ENCODE measurements around the gene SUSD4. TPM values are rescaled to one million over a fixed set of nuclear protein-coding genes. Genes with fewer than 3 reads are reported as not detected.

Gene SUSD4
- total RNA-seq, 4 donors from 2014 or later: 0.24 to 3.2 (median 0.90) TPM

GRCh38 chr1:223208164-223209076 lies 155.6 kb downstream of the SUSD4 start:
- DNase-seq (ENCODE audit: low spot score): no peak
- ATAC-seq (ENCODE audit: low FRiP score): no peak
- TF ChIP-seq, protein P1, sequence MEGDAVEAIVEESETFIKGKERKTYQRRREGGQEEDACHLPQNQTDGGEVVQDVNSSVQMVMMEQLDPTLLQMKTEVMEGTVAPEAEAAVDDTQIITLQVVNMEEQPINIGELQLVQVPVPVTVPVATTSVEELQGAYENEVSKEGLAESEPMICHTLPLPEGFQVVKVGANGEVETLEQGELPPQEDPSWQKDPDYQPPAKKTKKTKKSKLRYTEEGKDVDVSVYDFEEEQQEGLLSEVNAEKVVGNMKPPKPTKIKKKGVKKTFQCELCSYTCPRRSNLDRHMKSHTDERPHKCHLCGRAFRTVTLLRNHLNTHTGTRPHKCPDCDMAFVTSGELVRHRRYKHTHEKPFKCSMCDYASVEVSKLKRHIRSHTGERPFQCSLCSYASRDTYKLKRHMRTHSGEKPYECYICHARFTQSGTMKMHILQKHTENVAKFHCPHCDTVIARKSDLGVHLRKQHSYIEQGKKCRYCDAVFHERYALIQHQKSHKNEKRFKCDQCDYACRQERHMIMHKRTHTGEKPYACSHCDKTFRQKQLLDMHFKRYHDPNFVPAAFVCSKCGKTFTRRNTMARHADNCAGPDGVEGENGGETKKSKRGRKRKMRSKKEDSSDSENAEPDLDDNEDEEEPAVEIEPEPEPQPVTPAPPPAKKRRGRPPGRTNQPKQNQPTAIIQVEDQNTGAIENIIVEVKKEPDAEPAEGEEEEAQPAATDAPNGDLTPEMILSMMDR (IDR thresholded peaks at IDR 0.05): no peak

- ATAC-seq (ENCODE audit: low FRiP score) (no peak), DNase-seq (ENCODE audit: low spot score) (no peak)
- TF ChIP-seq, protein P1 (IDR thresholded peaks at IDR 0.05): no peak
Observed at GRCh38 chr1:223207293-223208066, 156.5 kb downstream of the SUSD4 start.

DNA sequence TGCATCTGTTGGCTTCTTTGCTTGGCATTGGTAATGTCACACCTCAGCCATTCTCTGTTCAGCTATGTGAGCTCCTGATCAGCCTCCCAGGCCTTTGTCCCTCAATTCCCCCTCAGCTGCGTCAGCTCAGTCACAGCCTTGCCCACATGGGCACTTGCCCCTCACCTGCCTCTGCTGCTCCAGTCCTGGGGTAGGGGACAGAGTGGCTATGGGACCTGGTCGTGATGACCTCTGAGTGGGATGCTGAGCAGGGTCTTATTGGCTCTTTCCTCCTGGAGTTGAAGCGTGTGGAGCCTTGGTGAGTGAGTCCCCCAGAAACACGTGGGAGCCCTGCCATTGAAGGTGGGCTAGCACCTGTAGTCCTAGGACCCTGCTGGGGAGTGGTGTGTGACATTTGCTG lies 159.6 kb downstream of the SUSD4 start:
- no peak for DNase-seq (ENCODE audit: low spot score)
- TF ChIP-seq, protein P1 (IDR thresholded peaks at IDR 0.05): no peak
- no peak for ATAC-seq (ENCODE audit: low FRiP score)

DNA sequence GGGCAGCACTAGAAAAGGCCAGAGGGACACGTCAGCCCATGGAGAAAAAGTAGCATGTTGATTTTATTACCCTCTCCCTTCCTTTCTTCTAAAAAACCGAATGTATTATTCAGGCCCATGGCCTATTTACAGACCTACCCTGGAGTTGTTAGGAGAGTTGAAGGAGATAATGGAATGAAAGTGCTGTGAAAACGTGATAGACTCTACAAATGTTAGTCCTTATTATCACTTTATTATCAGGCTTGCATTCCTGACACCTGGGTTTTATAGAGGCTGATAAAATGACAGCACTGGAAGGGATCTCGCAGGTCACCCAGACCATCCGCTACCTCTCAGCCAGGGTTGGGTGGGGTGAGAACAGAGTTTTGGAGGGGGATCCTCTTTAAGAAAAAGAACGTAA lies 160.3 kb downstream of the SUSD4 start:
- ATAC-seq (ENCODE audit: low FRiP score) (no peak), DNase-seq (ENCODE audit: low spot score) (no peak)
- TF ChIP-seq, protein P1 (IDR thresholded peaks at IDR 0.05): no peak

- DNase-seq (ENCODE audit: low spot score) (no peak), ATAC-seq (ENCODE audit: low FRiP score) (no peak)
- TF ChIP-seq, protein P1 (IDR thresholded peaks at IDR 0.05): no peak
Observed at GRCh38 chr1:223203034-223203408, 161.0 kb downstream of the SUSD4 start.

- peak; percentile 26 for ATAC-seq (ENCODE audit: low FRiP score)
- DNase-seq (ENCODE audit: low spot score): no peak
- TF ChIP-seq, protein P1 (IDR thresholded peaks at IDR 0.05): no peak
Observed at GRCh38 chr1:223202376-223203033, 161.5 kb downstream of the SUSD4 start.

Data from omental fat pad (tissue), 4 donors.